Measurements from ENCODE around the gene C2orf74. TPM values are rescaled to one million over a fixed set of nuclear protein-coding genes. Genes with fewer than 3 reads are reported as not detected.
"Not testable (repeated sequence)": the region's sequence is repeated elsewhere in the genome, so short reads cannot be mapped to it uniquely, and the experiment has no call there.

C2orf74 gene
- total RNA-seq, 1 donor from 2014 or later: 13.6 TPM

DNA sequence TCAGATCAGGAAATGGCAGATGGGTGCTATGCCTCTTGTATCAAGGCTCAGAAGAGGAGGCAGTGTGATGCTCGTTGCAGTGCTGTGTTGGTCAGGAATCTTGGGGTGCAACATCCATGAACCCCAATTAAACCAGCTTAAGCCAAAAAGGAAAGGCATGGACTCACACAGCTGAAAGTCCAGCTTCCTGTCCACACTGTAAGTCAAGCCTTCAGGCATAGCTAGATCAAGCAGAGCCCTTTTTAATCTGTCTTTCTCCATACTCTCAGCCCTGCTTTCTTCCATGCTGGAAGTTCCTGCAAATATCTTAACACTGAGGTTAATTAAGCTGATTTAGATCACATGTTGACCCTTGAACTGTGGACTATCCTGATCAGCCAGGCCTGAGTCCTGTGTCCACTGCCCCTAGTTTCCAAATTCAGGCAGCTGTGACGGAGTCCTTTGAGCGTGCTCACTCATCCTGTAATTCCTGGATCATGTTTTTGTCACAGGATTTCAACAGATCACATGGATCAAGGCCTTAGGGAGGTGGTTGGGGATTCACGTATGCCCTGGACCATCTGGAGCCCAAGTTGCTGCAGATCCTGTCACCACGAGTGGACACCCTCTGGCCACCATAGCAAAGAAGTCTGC is 4.5 kb upstream of the C2orf74 start:
- no peak for DNase-seq (ENCODE audit: low spot score)
- peak overlapping the region; percentile 82 for H3K4me3 Mint-ChIP-seq (ENCODE audit: unreplicated experiment)
- peak overlapping the region; percentile 90 for H3K27ac Mint-ChIP-seq (ENCODE audit: unreplicated experiment)
- peaks cover 9% of the 10 kb centered on the region for H3K4me1 Mint-ChIP-seq (ENCODE audit: unreplicated experiment)
- H3K9me3 Mint-ChIP-seq (ENCODE audit: unreplicated experiment): no peaks in the 10 kb centered on the region
- H3K36me3 Mint-ChIP-seq (ENCODE audit: low read depth, unreplicated experiment): peaks cover 43% of the 10 kb centered on the region
- H3K27me3 Mint-ChIP-seq (ENCODE audit: unreplicated experiment): peaks cover 7% of the 10 kb centered on the region
- TF ChIP-seq, protein P1, sequence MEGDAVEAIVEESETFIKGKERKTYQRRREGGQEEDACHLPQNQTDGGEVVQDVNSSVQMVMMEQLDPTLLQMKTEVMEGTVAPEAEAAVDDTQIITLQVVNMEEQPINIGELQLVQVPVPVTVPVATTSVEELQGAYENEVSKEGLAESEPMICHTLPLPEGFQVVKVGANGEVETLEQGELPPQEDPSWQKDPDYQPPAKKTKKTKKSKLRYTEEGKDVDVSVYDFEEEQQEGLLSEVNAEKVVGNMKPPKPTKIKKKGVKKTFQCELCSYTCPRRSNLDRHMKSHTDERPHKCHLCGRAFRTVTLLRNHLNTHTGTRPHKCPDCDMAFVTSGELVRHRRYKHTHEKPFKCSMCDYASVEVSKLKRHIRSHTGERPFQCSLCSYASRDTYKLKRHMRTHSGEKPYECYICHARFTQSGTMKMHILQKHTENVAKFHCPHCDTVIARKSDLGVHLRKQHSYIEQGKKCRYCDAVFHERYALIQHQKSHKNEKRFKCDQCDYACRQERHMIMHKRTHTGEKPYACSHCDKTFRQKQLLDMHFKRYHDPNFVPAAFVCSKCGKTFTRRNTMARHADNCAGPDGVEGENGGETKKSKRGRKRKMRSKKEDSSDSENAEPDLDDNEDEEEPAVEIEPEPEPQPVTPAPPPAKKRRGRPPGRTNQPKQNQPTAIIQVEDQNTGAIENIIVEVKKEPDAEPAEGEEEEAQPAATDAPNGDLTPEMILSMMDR (IDR thresholded peaks at IDR 0.05; ENCODE audit: unreplicated experiment): no peak

DNA sequence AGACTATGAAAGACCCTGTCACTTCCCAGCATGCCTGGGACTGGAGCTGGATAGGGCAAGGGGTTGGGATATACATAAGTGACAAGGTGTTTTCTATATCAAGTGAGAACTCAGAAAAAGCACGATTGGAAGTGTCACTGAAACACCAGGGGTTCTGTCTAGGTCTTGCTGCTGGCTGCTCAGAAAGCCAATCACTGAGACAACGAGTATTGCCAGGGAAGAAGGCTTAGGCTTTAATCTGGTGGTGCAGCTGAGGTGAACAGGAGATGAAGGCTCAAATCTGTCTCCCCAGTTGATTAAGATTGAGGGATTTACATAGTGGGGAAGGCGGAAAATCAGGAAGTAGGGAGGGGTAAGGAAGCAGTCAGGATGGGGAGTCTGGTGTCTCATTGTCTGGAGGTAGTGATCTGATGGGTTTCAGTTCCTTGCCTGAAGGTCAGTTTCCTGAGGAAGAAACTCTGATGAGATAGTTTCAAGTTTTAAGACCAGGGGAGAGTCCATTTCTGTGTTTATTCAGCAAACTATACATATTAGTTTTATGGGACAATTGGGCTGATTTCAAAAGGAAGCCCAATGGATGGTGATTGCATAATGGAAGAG is 3.5 kb upstream of the C2orf74 start:
- Mint-ChIP-seq H3K27me3 (ENCODE audit: unreplicated experiment) (peaks cover 7% of the 10 kb centered on the region), H3K27ac (ENCODE audit: unreplicated experiment) (peak overlapping the region; percentile 90), H3K4me1 (ENCODE audit: unreplicated experiment) (peaks cover 9% of the 10 kb centered on the region), H3K9me3 (ENCODE audit: unreplicated experiment) (no peaks in the 10 kb centered on the region), H3K36me3 (ENCODE audit: low read depth, unreplicated experiment) (peaks cover 49% of the 10 kb centered on the region), H3K4me3 (ENCODE audit: unreplicated experiment) (peak overlapping the region; percentile 82)
- no peak for DNase-seq (ENCODE audit: low spot score)
- TF ChIP-seq, protein P1 (IDR thresholded peaks at IDR 0.05; ENCODE audit: unreplicated experiment): no peak

DNA sequence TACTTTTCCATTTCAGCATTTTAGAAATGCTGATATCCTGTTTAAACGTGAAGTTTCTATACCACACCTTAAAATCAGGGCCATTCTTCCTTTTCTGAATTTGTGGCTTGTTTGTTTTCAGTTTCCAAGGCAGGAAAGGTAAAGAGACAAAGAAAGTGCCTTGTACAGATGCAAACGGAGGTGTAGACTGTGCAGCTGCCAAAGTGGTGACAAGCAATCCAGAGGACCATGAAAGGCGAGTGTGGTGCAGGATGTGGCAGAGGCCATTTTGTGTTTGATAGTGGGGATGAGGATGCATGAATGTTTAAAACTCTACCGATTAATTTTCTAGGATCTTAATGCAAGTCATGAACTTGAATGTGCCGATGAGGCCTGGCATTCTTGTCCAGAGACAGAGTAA is 733 bp downstream of the C2orf74 start:
- Mint-ChIP-seq H3K4me3 (ENCODE audit: unreplicated experiment) (no peak overlapping the region), H3K27ac (ENCODE audit: unreplicated experiment) (no peak overlapping the region), H3K4me1 (ENCODE audit: unreplicated experiment) (peaks cover 13% of the 10 kb centered on the region), H3K27me3 (ENCODE audit: unreplicated experiment) (peaks cover 5% of the 10 kb centered on the region), H3K36me3 (ENCODE audit: low read depth, unreplicated experiment) (peaks cover 50% of the 10 kb centered on the region), H3K9me3 (ENCODE audit: unreplicated experiment) (no peaks in the 10 kb centered on the region)
- TF ChIP-seq, protein P1 (IDR thresholded peaks at IDR 0.05; ENCODE audit: unreplicated experiment): no peak
- no peak for DNase-seq (ENCODE audit: low spot score)

DNA sequence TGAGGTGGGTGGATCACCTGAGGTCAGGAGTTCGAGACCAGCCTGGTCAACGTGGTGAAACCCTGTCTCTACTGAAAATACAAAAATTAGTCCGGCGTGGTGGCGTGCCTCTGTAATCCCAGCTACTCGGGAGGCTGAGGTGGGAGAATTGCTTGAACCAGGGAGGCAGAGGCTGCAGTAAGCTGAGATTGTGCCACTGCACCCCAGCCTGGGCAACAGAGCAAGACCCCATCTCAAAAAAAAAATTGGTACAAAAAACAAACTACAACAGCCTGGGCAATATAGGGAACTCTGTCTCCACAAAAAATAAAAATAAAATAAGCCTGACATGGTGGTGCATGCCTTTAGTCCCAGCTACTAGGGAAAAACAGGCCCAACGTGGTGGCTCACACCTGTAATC is 3.1 kb downstream of the C2orf74 start:
- H3K9me3 Mint-ChIP-seq (ENCODE audit: unreplicated experiment); DNase-seq (ENCODE audit: low spot score); H3K27me3 Mint-ChIP-seq (ENCODE audit: unreplicated experiment); H3K4me3 Mint-ChIP-seq (ENCODE audit: unreplicated experiment); H3K4me1 Mint-ChIP-seq (ENCODE audit: unreplicated experiment); H3K27ac Mint-ChIP-seq (ENCODE audit: unreplicated experiment): not testable (repeated sequence)
- peaks cover 34% of the 10 kb centered on the region for H3K36me3 Mint-ChIP-seq (ENCODE audit: low read depth, unreplicated experiment)

DNA sequence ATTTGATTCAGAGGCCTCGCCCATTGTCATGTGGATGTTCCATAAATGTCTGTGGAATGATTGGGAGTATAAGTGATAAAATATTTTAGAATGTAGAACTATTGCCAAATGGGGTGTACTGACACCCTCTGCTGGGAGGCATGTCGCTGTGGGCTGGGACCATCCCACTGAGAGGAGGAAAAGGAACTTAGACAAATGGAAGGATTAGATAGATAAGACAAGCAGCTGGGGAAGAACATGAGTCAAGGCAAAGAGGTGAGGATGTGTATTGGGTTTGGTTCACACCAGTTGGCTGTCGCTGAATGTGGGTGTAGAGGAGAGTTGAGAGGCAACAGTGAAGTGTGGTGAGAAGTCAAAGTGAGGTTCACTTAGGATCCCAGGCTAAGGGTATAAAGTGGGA is 4.0 kb downstream of the C2orf74 start:
- H3K9me3 Mint-ChIP-seq (ENCODE audit: unreplicated experiment): no peaks in the 10 kb centered on the region
- H3K4me3 Mint-ChIP-seq (ENCODE audit: unreplicated experiment): no peak overlapping the region
- H3K27me3 Mint-ChIP-seq (ENCODE audit: unreplicated experiment): no peaks in the 10 kb centered on the region
- TF ChIP-seq, protein P1 (IDR thresholded peaks at IDR 0.05; ENCODE audit: unreplicated experiment): no peak
- peaks cover 4% of the 10 kb centered on the region for H3K4me1 Mint-ChIP-seq (ENCODE audit: unreplicated experiment)
- H3K27ac Mint-ChIP-seq (ENCODE audit: unreplicated experiment): no peak overlapping the region
- DNase-seq (ENCODE audit: low spot score): no peak
- peaks cover 32% of the 10 kb centered on the region for H3K36me3 Mint-ChIP-seq (ENCODE audit: low read depth, unreplicated experiment)
